ENCODE results near the gene GSG1L.

GSG1L gene

DNA sequence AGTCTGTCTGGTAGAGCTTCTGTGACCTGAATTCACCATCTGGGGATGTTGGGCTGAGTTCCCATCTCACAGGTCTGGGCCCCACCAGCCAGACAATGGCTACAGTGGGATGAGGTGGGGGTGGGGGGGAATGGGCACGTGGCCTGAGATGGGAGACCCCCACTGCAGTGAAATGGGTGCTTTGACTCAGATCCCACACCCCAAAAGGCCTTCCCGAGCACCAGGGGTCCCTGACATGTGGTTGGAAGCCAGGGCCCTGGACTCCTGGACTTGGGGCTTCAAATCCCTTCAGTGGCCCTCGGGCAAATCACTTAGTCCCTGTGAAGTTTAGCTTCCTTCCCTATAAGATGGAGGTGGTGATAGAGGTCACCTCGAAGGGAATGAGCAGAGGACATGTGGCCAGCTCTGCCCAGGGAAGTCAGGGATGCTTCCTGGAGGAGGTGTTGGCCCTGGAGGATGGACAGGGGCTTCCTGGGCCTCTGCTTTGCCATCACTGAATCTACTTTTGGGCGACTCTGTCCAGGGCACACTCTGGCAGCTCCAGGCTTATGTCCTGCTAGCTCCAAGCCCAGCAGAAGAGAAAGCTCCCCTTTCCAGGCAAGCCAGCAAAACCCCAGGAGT lies 295.4 kb downstream of the GSG1L start:
- no peaks in the 10 kb centered on the region; the same call in 1 of the 2 replicates for H3K36me3 ChIP-seq (ENCODE audit: low read length)
- H3K4me2 ChIP-seq (ENCODE audit: low read depth, low read length, poor library complexity, severe bottlenecking): no peak overlapping the region
- H4K20me1 ChIP-seq (ENCODE audit: low read depth, low read length): no peaks in the 10 kb centered on the region
- no peak overlapping the region for H3K9ac ChIP-seq (ENCODE audit: low read length)
- H2AFZ ChIP-seq (ENCODE audit: low read depth, low read length, severe bottlenecking): no peak overlapping the region
- H3K9me3 ChIP-seq (ENCODE audit: insufficient read depth, low read length): no peaks in the 10 kb centered on the region
- H3K27ac ChIP-seq (ENCODE audit: low read depth, low read length): no peak overlapping the region
- no peaks in the 10 kb centered on the region for H3K79me2 ChIP-seq (ENCODE audit: insufficient read depth, low read length)
- H3K27me3 ChIP-seq (ENCODE audit: low read length): no peaks in the 10 kb centered on the region
- no peak overlapping the region for H3K4me3 ChIP-seq (ENCODE audit: insufficient read depth, low read length, poor library complexity, severe bottlenecking)
- no peak for TF ChIP-seq EZH2phosphoT487 (conservative IDR thresholded peaks at IDR 0.05; ENCODE audit: low read length)
- TF ChIP-seq, protein P1, sequence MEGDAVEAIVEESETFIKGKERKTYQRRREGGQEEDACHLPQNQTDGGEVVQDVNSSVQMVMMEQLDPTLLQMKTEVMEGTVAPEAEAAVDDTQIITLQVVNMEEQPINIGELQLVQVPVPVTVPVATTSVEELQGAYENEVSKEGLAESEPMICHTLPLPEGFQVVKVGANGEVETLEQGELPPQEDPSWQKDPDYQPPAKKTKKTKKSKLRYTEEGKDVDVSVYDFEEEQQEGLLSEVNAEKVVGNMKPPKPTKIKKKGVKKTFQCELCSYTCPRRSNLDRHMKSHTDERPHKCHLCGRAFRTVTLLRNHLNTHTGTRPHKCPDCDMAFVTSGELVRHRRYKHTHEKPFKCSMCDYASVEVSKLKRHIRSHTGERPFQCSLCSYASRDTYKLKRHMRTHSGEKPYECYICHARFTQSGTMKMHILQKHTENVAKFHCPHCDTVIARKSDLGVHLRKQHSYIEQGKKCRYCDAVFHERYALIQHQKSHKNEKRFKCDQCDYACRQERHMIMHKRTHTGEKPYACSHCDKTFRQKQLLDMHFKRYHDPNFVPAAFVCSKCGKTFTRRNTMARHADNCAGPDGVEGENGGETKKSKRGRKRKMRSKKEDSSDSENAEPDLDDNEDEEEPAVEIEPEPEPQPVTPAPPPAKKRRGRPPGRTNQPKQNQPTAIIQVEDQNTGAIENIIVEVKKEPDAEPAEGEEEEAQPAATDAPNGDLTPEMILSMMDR (IDR thresholded peaks at IDR 0.05; ENCODE audit: insufficient read depth, low read length, poor library complexity, severe bottlenecking): no peak
- no peaks in the 10 kb centered on the region for H3F3A ChIP-seq (ENCODE audit: insufficient read depth)
- no peaks in the 10 kb centered on the region for H3K9me2 ChIP-seq (replicated peaks; ENCODE audit: insufficient read depth, low read length)

DNA sequence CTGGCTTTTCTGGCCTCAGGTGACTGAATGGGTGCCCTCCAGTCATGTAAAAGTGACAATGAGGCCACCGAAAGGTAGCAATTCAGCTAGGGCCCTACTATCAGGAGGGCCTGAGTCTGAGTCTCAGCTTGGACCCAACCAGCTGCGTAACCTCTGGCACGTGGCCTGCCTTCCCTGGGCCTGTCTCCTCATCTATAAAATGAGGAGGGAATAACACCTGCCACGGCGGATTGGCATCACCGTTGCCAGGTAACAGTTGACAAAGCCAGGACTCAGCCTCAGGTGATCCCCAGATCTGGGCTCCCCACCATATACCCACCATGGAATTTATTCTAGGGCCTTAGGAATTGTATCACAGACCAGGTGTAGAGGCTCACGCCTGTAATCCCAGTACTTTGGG lies 296.4 kb downstream of the GSG1L start:
- no peak overlapping the region for H3K9ac ChIP-seq (ENCODE audit: low read length)
- H3K27ac ChIP-seq (ENCODE audit: low read depth, low read length): no peak overlapping the region
- H3K27me3 ChIP-seq (ENCODE audit: low read length): no peaks in the 10 kb centered on the region
- no peak for TF ChIP-seq EZH2phosphoT487 (conservative IDR thresholded peaks at IDR 0.05; ENCODE audit: low read length)
- TF ChIP-seq, protein P1 (IDR thresholded peaks at IDR 0.05; ENCODE audit: insufficient read depth, low read length, poor library complexity, severe bottlenecking): no peak
- no peaks in the 10 kb centered on the region for H3K9me2 ChIP-seq (replicated peaks; ENCODE audit: insufficient read depth, low read length)
- no peaks in the 10 kb centered on the region for H3K9me3 ChIP-seq (ENCODE audit: insufficient read depth, low read length)
- no peaks in the 10 kb centered on the region for H3F3A ChIP-seq (ENCODE audit: insufficient read depth)
- H2AFZ ChIP-seq (ENCODE audit: low read depth, low read length, severe bottlenecking): no peak overlapping the region
- H4K20me1 ChIP-seq (ENCODE audit: low read depth, low read length): no peaks in the 10 kb centered on the region
- H3K4me3 ChIP-seq (ENCODE audit: insufficient read depth, low read length, poor library complexity, severe bottlenecking): no peak overlapping the region
- H3K79me2 ChIP-seq (ENCODE audit: insufficient read depth, low read length): no peaks in the 10 kb centered on the region
- H3K36me3 ChIP-seq (ENCODE audit: low read length): no peaks in the 10 kb centered on the region; the same call in 1 of the 2 replicates
- no peak overlapping the region for H3K4me2 ChIP-seq (ENCODE audit: low read depth, low read length, poor library complexity, severe bottlenecking)

DNA sequence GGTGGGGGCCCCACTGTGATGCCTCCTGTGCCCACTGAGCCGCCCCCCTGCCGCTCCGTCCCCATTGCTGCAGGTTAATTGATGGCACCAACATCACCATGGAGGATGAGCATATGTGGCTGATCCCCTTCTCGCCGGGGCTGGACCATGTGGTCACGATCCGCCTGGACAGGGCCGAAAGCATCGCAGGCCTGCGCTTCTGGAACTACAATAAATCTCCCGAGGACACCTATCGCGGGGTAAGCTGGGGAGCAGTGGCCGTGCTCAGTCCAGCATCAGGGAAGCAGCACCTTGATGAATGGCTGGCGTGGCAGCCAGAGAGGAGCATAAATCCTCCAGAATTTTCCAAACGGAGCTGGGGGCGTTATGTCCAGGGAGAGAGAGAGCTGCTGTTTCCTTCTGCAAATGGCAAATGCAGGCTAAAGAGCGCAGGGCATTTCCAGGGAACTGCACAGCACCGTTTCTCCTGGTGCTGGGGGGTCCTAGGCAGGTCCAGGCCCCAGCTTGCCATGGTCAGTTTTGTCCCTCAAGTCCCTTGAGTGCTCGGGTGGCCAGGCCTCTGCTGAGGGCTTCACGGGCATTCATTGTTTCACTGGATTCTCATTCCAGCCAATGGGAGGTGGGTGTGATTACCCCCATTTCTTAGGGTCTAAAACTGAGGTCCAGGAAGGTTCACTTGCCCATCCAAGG lies 297.1 kb downstream of the GSG1L start:
- no peaks in the 10 kb centered on the region for H3K9me2 ChIP-seq (replicated peaks; ENCODE audit: insufficient read depth, low read length)
- no peak overlapping the region for H3K27ac ChIP-seq (ENCODE audit: low read depth, low read length)
- H3K9me3 ChIP-seq (ENCODE audit: insufficient read depth, low read length): no peaks in the 10 kb centered on the region
- TF ChIP-seq EZH2phosphoT487 (conservative IDR thresholded peaks at IDR 0.05; ENCODE audit: low read length): no peak
- TF ChIP-seq, protein P1 (IDR thresholded peaks at IDR 0.05; ENCODE audit: insufficient read depth, low read length, poor library complexity, severe bottlenecking): no peak
- H3K27me3 ChIP-seq (ENCODE audit: low read length): no peaks in the 10 kb centered on the region
- no peak overlapping the region for H3K4me3 ChIP-seq (ENCODE audit: insufficient read depth, low read length, poor library complexity, severe bottlenecking)
- H3K4me2 ChIP-seq (ENCODE audit: low read depth, low read length, poor library complexity, severe bottlenecking): no peak overlapping the region
- H3K9ac ChIP-seq (ENCODE audit: low read length): no peak overlapping the region
- H3K79me2 ChIP-seq (ENCODE audit: insufficient read depth, low read length): no peaks in the 10 kb centered on the region
- no peaks in the 10 kb centered on the region for H4K20me1 ChIP-seq (ENCODE audit: low read depth, low read length)
- no peaks in the 10 kb centered on the region; the same call in 1 of the 2 replicates for H3K36me3 ChIP-seq (ENCODE audit: low read length)
- no peaks in the 10 kb centered on the region for H3F3A ChIP-seq (ENCODE audit: insufficient read depth)
- H2AFZ ChIP-seq (ENCODE audit: low read depth, low read length, severe bottlenecking): no peak overlapping the region
